ENCODE measurements around the gene TMEM17.

The TMEM17 gene

DNA sequence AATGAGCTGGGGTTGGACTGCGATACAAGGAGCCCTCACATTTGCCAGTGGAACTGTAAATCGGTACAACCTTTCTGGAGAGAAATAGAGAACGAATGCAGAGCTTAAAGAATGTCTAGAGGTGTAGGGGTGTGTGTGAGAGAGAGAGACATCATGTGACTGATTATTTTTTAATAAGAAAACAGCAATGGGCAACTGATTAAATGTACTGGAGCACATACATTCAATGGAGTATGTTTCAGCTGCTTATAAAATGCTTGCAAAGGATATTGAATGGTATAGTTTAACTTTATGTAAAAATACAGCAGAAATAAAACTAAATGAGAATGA is 391 bp upstream of the TMEM17 start:
- H3K4me1 ChIP-seq (ENCODE audit: control insufficient read depth, low read length), result peaks cover 8% of the 10 kb centered on the region; the same call in 1 of the 2 replicates
- no peak for TF ChIP-seq EZH2phosphoT487 (IDR thresholded peaks at IDR 0.05; ENCODE audit: borderline replicate concordance, low read length)
- TF ChIP-seq, protein P1, sequence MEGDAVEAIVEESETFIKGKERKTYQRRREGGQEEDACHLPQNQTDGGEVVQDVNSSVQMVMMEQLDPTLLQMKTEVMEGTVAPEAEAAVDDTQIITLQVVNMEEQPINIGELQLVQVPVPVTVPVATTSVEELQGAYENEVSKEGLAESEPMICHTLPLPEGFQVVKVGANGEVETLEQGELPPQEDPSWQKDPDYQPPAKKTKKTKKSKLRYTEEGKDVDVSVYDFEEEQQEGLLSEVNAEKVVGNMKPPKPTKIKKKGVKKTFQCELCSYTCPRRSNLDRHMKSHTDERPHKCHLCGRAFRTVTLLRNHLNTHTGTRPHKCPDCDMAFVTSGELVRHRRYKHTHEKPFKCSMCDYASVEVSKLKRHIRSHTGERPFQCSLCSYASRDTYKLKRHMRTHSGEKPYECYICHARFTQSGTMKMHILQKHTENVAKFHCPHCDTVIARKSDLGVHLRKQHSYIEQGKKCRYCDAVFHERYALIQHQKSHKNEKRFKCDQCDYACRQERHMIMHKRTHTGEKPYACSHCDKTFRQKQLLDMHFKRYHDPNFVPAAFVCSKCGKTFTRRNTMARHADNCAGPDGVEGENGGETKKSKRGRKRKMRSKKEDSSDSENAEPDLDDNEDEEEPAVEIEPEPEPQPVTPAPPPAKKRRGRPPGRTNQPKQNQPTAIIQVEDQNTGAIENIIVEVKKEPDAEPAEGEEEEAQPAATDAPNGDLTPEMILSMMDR (IDR thresholded peaks at IDR 0.05; ENCODE audit: low read depth, low read length, poor library complexity, severe bottlenecking), result no peak
- H3K27me3 ChIP-seq (ENCODE audit: control insufficient read depth, low read length), result no peaks in the 10 kb centered on the region
- no peaks in the 10 kb centered on the region for H4K20me1 ChIP-seq (ENCODE audit: control insufficient read depth, insufficient read depth, low read depth, low read length)
- no peaks in the 10 kb centered on the region for H3K79me2 ChIP-seq (ENCODE audit: control insufficient read depth, low read length)
- no peaks in the 10 kb centered on the region for H3K36me3 ChIP-seq (ENCODE audit: control insufficient read depth, low read length)
- no peaks in the 10 kb centered on the region for H3K9me2 ChIP-seq (replicated peaks; ENCODE audit: control insufficient read depth, low read length)
- H3K27ac ChIP-seq (ENCODE audit: low read depth, low read length), result no peak overlapping the region
- H3K4me2 ChIP-seq (ENCODE audit: low read length), result peak overlapping the region; percentile 75
- H3F3A ChIP-seq (ENCODE audit: control insufficient read depth, insufficient read depth), result 0 out of 2 replicates have a peak, but pooled peaks cover 4% of the 10 kb centered on the region
- peak overlapping the region; percentile 78 for H3K4me3 ChIP-seq (ENCODE audit: low read length)
- H3K9me3 ChIP-seq (ENCODE audit: control insufficient read depth, insufficient read depth, low read length), result no peaks in the 10 kb centered on the region

DNA sequence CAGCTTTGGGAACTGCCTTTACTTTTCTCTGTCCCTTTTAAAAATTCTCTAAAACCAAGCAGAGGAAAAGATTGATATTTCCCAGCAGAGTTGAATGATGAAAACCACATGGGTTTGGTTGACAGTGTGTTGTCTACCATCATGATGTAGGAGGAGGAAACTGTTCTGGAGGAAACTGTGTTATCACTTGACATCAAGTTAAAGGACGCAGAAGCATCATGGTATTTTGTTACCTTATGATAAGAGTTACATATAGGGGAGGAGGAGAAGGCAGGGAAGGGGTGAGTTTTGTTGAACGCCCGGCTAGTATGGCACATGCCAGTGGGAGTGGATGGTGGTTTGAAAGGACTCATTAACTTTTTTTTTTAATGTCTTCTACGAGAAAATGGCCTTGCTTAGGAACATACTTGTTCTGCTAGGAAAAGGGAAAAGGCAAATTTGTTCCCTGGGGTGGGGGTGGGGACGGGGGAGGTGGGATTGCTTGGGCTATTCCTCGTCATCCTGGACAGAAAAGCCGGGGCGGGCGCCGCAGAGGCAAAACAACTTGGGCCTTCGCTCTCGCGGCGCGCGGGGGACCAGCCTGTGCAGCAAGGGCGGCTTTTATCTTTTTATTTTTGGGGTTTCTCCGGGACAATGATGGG is 766 bp downstream of the TMEM17 start:
- H3K36me3 ChIP-seq (ENCODE audit: control insufficient read depth, low read length), result no peaks in the 10 kb centered on the region
- no peaks in the 10 kb centered on the region for H3K9me2 ChIP-seq (replicated peaks; ENCODE audit: control insufficient read depth, low read length)
- no peaks in the 10 kb centered on the region for H4K20me1 ChIP-seq (ENCODE audit: control insufficient read depth, insufficient read depth, low read depth, low read length)
- peaks cover 8% of the 10 kb centered on the region; the same call in 1 of the 2 replicates for H3K4me1 ChIP-seq (ENCODE audit: control insufficient read depth, low read length)
- TF ChIP-seq, protein P1 (IDR thresholded peaks at IDR 0.05; ENCODE audit: low read depth, low read length, poor library complexity, severe bottlenecking), result no peak
- TF ChIP-seq EZH2phosphoT487 (IDR thresholded peaks at IDR 0.05; ENCODE audit: borderline replicate concordance, low read length), result no peak
- H3F3A ChIP-seq (ENCODE audit: control insufficient read depth, insufficient read depth), result 0 out of 2 replicates have a peak, but pooled peaks cover 4% of the 10 kb centered on the region
- peak overlapping the region; percentile 78 for H3K4me3 ChIP-seq (ENCODE audit: low read length)
- H3K79me2 ChIP-seq (ENCODE audit: control insufficient read depth, low read length), result no peaks in the 10 kb centered on the region
- H3K27ac ChIP-seq (ENCODE audit: low read depth, low read length), result no peak overlapping the region
- H3K4me2 ChIP-seq (ENCODE audit: low read length), result peak overlapping the region; percentile 75
- H3K27me3 ChIP-seq (ENCODE audit: control insufficient read depth, low read length), result no peaks in the 10 kb centered on the region
- no peaks in the 10 kb centered on the region for H3K9me3 ChIP-seq (ENCODE audit: control insufficient read depth, insufficient read depth, low read length)

DNA sequence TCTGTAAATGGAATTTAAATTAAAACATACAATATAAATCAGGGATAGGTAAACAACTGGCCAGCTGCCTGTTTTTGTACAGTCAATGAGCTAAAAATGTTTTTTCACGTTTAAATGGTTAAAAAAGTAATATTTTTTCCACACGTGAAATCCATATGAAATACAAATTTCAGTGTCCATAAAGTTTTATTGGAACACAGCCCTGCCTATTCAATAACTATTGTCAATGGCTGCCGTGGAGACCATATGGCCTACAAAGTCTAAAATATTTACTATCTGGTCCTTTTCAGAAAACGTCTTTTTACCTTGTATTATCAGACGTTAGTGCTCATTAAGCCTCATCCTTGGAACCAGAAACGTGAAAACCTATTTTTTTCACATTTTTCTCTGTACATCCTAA is 1.3 kb downstream of the TMEM17 start:
- Histone ChIP-seq H3K4me1 (ENCODE audit: control insufficient read depth, low read length) (peaks cover 8% of the 10 kb centered on the region; the same call in 1 of the 2 replicates), H3K27ac (ENCODE audit: low read depth, low read length) (no peak overlapping the region), H3K9me3 (ENCODE audit: control insufficient read depth, insufficient read depth, low read length) (no peaks in the 10 kb centered on the region), H3K4me2 (ENCODE audit: low read length) (no peak overlapping the region), H3K36me3 (ENCODE audit: control insufficient read depth, low read length) (no peaks in the 10 kb centered on the region), H4K20me1 (ENCODE audit: control insufficient read depth, insufficient read depth, low read depth, low read length) (no peaks in the 10 kb centered on the region), H3K79me2 (ENCODE audit: control insufficient read depth, low read length) (no peaks in the 10 kb centered on the region), H3K9me2 (replicated peaks; ENCODE audit: control insufficient read depth, low read length) (no peaks in the 10 kb centered on the region), H3K27me3 (ENCODE audit: control insufficient read depth, low read length) (no peaks in the 10 kb centered on the region), H3K4me3 (ENCODE audit: low read length) (no peak overlapping the region), H3F3A (ENCODE audit: control insufficient read depth, insufficient read depth) (0 out of 2 replicates have a peak, but pooled peaks cover 4% of the 10 kb centered on the region)
- TF ChIP-seq, protein P1 (IDR thresholded peaks at IDR 0.05; ENCODE audit: low read depth, low read length, poor library complexity, severe bottlenecking), result no peak
- no peak for TF ChIP-seq EZH2phosphoT487 (IDR thresholded peaks at IDR 0.05; ENCODE audit: borderline replicate concordance, low read length)
